Measurements from ENCODE around the gene CCP110.
A peak's percentile ranks its signal among the peaks of the same experiment; 100 is the strongest.

The CCP110 gene

GRCh38 chr16:19555186-19555937 lies 31.6 kb downstream of the CCP110 start, which contains the start of gene VPS35L:
TSS of gene VPS35L (plus strand) at chr16:19555703. CDS start at chr16:19555730, 27 bp downstream.
- DNase-seq: peak; percentile 97 to 98

- DNase-seq: peak; percentile 5 to 35
Observed at GRCh38 chr16:19555938-19556771, 32.4 kb downstream of the CCP110 start.

GRCh38 chr16:19559242-19559910 lies 35.6 kb downstream of the CCP110 start:
- DNase-seq: peak in 1 of 2 donors; percentile 70

- DNase-seq: no peak
Observed at GRCh38 chr16:19560078-19560477, 36.3 kb downstream of the CCP110 start.

GRCh38 chr16:19563377-19563776 lies 39.6 kb downstream of the CCP110 start:
- DNase-seq: no peak

- DNase-seq: no peak
Observed at GRCh38 chr16:19566362-19566761, 42.6 kb downstream of the CCP110 start.

- DNase-seq: no peak
Observed at GRCh38 chr16:19567560-19567959, 43.8 kb downstream of the CCP110 start.

GRCh38 chr16:19573997-19574396 lies 50.3 kb downstream of the CCP110 start:
- DNase-seq: no peak

GRCh38 chr16:19574615-19575014 lies 50.9 kb downstream of the CCP110 start:
- no peak for DNase-seq

- no peak for DNase-seq
Observed at GRCh38 chr16:19578378-19578971, 54.7 kb downstream of the CCP110 start.

- DNase-seq: no peak
Observed at GRCh38 chr16:19582050-19582831, 58.5 kb downstream of the CCP110 start.

- peak; percentile 9 to 55 for DNase-seq
Observed at GRCh38 chr16:19583665-19584300, 60.0 kb downstream of the CCP110 start.

GRCh38 chr16:19588661-19589060 lies 64.9 kb downstream of the CCP110 start:
- no peak for DNase-seq

GRCh38 chr16:19589106-19589505 lies 65.4 kb downstream of the CCP110 start:
- no peak for DNase-seq

- DNase-seq: no peak
Observed at GRCh38 chr16:19589771-19590302, 66.1 kb downstream of the CCP110 start.

GRCh38 chr16:19595043-19595767 lies 71.5 kb downstream of the CCP110 start:
- DNase-seq: no peak

- DNase-seq: no peak
Observed at GRCh38 chr16:19598805-19599510, 75.2 kb downstream of the CCP110 start.

- DNase-seq: no peak
Observed at GRCh38 chr16:19599968-19600716, 76.4 kb downstream of the CCP110 start.
